Stimulated activated naive CD8-positive, alpha-beta T cell treated with anti-CD3 and anti-CD28 coated beads, Interleukin-15, amount 100 ng/mL, for 72 hours (primary cell): Measurements from ENCODE around the gene PDZK1IP1.
"Not testable (repeated sequence)": the region's sequence is repeated elsewhere in the genome, so short reads cannot be mapped to it uniquely, and the experiment has no call there.

Source experiments
- ATAC-seq: fragments of 150-1000 bp; cut with Tn5 transposase; 2 replicates; pipeline ENCODE4 v1.10.0; 2021; ENCODE audit warnings: mild to moderate bottlenecking, moderate library complexity
- DNase-seq, 2 donors: peaks; one replicate each; pipeline ENCODE4 v3.0.0; 2021 to 2022
- H3K27ac Mint-ChIP-seq, 2 donors: one replicate each; pipeline ENCODE4 v1.8.0; 2022; ENCODE audit warnings: mild to moderate bottlenecking in 2 of 2, mixed read lengths in 2 of 2, moderate library complexity in 2 of 2
- H3K27me3 Mint-ChIP-seq: one replicate; pipeline ENCODE4 v1.8.0; 2022; ENCODE audit warnings: mixed read lengths
- H3K4me1 Mint-ChIP-seq: one replicate; pipeline ENCODE4 v1.8.0; 2022; ENCODE audit warnings: mild to moderate bottlenecking, mixed read lengths
- H3K4me3 Mint-ChIP-seq, 2 donors: one replicate each; pipeline ENCODE4 v1.8.0; 2022; ENCODE audit warnings: mild to moderate bottlenecking in 2 of 2, mixed read lengths in 2 of 2, moderate library complexity in 1 of 2
- H3K9me3 Mint-ChIP-seq, 2 donors: one replicate each; pipeline ENCODE4 v1.8.0; 2022; ENCODE audit warnings: mixed read lengths in 2 of 2

PDZK1IP1 gene

DNA sequence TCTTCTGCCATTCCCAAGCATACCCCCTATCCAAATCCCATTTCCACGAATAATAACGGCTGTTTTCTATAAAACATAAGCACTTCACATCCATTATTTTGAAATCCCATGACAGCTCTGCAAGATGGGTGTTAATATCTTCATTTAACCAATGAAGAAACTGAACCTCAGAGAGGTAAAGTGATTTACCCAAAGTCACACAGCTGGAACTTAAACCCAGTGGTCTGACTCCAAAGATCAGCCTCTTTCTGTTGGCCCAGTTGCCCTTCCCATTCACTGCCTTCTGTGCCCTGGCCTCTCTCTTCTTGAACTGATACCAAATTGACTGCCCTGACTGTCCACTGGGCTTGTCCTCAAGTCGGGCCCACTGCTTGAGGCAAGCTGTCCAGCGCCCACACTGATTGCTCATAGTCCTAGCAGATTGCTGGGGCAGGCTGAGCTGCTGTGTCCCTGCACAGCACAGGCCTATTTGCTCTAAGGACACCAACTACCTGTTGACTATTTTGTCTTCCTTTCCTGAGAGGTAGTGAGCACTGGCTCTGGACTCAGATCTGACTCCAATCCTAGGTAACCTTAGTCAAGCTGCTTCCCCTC is 22.9 kb upstream of the PDZK1IP1 start:
- Mint-ChIP-seq H3K27me3 (peaks cover 8% of the 10 kb centered on the region), H3K9me3 (no peaks in the 10 kb centered on the region), H3K27ac (no peak overlapping the region), H3K4me3 (no peak overlapping the region), H3K4me1 (no peaks in the 10 kb centered on the region)
- ATAC-seq (no peak), DNase-seq (no peak)

DNA sequence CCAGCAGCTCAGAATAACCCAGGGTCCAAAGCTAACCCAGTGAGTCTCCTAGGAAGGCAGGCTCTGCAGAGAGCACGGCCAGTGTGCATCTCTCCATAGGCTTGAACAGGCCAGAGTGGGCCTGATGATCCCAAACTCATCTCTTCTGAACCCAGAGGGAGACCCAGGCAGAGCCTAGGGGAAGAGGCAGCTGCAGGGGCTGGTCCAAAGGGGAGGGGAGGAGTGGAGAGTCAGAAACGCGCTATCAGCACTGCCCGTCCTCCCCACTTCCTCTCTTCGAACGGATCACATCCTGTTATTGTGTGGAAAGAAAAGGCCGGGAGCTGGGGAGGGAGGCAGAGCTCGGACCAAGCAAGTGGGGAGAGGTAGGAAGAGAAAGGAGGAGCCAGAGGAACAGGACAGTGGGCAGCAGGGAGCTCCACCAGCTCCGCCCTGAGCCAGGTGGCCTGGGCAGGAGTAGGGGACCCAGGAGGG is 22.0 kb upstream of the PDZK1IP1 start:
- peak overlapping the region; percentile 28 to 77 for H3K27ac Mint-ChIP-seq
- no peaks in the 10 kb centered on the region for H3K4me1 Mint-ChIP-seq
- DNase-seq (no peak), ATAC-seq (no peak)
- no peaks in the 10 kb centered on the region for H3K9me3 Mint-ChIP-seq
- H3K4me3 Mint-ChIP-seq = no peak overlapping the region
- peaks cover 8% of the 10 kb centered on the region for H3K27me3 Mint-ChIP-seq

DNA sequence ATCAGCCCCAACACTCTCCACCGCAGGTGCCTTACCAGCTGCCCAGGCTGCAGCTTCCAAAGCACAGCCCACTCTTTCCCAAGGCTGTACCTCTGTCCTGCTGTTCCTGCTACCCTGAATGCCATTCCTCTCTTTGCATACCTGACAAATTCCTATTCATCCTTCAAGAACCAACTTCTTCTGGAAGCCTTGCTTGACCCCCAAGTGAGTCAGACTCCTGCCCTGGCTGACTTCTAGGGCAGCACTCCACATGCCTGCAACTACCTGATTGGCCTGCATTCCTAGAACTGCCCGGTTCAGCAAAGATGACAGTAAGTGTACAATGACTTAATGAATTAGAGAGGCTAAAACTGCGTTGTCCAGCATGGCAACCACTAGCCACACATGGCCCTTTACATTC is 20.8 kb upstream of the PDZK1IP1 start:
- Mint-ChIP-seq H3K4me3 (no peak overlapping the region), H3K4me1 (no peaks in the 10 kb centered on the region), H3K9me3 (no peaks in the 10 kb centered on the region), H3K27ac (no peak overlapping the region), H3K27me3 (peaks cover 12% of the 10 kb centered on the region)
- DNase-seq (no peak), ATAC-seq (no peak)

DNA sequence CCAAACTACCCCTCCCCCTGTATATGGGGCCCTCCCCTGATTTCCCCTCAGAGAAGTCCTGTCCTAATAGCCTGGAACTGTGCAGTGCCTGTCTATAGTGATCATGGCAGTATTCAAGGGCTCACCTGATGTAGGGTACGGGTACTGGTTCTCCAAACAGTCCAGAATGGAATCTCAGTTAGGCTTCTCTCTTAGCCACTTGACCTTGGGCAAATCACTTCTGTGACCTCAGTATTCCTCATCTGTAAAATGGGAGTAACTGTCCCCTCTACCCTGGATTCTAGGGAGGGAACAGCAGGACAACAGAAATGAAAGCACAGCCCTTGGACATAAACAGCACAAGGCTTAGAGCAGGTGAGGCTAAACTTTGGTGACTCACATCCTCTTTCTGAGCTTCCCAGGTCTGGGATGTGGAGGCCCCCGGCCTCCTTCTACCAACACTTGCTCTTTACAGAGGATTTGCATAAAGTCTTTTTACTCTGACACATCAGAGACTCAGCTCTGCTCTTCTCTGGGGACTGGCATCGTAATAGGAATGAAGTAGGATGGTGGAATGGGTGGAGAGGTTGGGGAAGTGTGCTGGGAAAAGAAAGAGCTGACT is 20.0 kb upstream of the PDZK1IP1 start:
- Mint-ChIP-seq H3K9me3 (no peaks in the 10 kb centered on the region), H3K4me3 (no peak overlapping the region), H3K27me3 (peaks cover 16% of the 10 kb centered on the region), H3K27ac (no peak overlapping the region), H3K4me1 (no peaks in the 10 kb centered on the region)
- ATAC-seq = no peak
- DNase-seq = no peak

GRCh38 chr1:47209091-47209490 is 19.3 kb upstream of the PDZK1IP1 start:
- DNase-seq (no peak), ATAC-seq (no peak)
- Mint-ChIP-seq H3K27ac (no peak overlapping the region), H3K27me3 (peaks cover 23% of the 10 kb centered on the region), H3K4me3 (no peak overlapping the region), H3K9me3 (no peaks in the 10 kb centered on the region), H3K4me1 (no peaks in the 10 kb centered on the region)

- Mint-ChIP-seq H3K27ac (no peak overlapping the region), H3K9me3 (no peaks in the 10 kb centered on the region), H3K4me1 (no peaks in the 10 kb centered on the region), H3K4me3 (no peak overlapping the region), H3K27me3 (peaks cover 29% of the 10 kb centered on the region)
- ATAC-seq (no peak), DNase-seq (no peak)
Measured at GRCh38 chr1:47208374-47208850, 18.6 kb upstream of the PDZK1IP1 start.

GRCh38 chr1:47207803-47208373 is 18.1 kb upstream of the PDZK1IP1 start:
- DNase-seq = no peak
- H3K27ac Mint-ChIP-seq = no peak overlapping the region
- H3K4me3 Mint-ChIP-seq = no peak overlapping the region
- H3K4me1 Mint-ChIP-seq = no peaks in the 10 kb centered on the region
- H3K9me3 Mint-ChIP-seq = no peaks in the 10 kb centered on the region
- peak; percentile 73 for ATAC-seq
- H3K27me3 Mint-ChIP-seq = peaks cover 34% of the 10 kb centered on the region

GRCh38 chr1:47205918-47206317 is 16.1 kb upstream of the PDZK1IP1 start:
- no peak for ATAC-seq
- no peak overlapping the region for H3K27ac Mint-ChIP-seq
- no peak for DNase-seq
- no peak overlapping the region for H3K4me3 Mint-ChIP-seq
- no peaks in the 10 kb centered on the region for H3K9me3 Mint-ChIP-seq
- peaks cover 34% of the 10 kb centered on the region for H3K27me3 Mint-ChIP-seq
- H3K4me1 Mint-ChIP-seq = no peaks in the 10 kb centered on the region

GRCh38 chr1:47203504-47203903 is 13.7 kb upstream of the PDZK1IP1 start:
- peaks cover 44% of the 10 kb centered on the region for H3K27me3 Mint-ChIP-seq
- not testable (repeated sequence) for ATAC-seq, H3K4me1 Mint-ChIP-seq, H3K4me3 Mint-ChIP-seq, H3K27ac Mint-ChIP-seq, H3K9me3 Mint-ChIP-seq, DNase-seq

DNA sequence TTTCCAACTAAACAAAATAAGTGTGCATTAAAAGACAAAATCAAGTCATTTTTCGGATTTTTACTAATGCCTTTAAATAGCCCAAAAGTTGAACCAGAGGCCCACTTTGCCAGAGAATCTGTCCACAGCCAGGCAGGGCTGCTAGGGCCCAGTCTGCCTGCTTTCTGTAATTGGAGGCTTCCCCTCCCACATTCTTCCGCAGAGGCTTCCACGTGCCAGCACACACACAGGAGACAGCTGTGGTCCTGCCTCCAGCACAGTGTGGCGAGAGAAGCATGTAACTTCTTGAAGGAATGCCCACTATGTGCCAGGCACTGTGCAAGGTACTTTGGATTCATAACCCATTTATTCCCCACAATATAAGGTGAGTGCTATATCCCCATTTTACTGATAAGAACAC is 11.3 kb upstream of the PDZK1IP1 start:
- ATAC-seq = no peak
- H3K9me3 Mint-ChIP-seq = no peaks in the 10 kb centered on the region

DNA sequence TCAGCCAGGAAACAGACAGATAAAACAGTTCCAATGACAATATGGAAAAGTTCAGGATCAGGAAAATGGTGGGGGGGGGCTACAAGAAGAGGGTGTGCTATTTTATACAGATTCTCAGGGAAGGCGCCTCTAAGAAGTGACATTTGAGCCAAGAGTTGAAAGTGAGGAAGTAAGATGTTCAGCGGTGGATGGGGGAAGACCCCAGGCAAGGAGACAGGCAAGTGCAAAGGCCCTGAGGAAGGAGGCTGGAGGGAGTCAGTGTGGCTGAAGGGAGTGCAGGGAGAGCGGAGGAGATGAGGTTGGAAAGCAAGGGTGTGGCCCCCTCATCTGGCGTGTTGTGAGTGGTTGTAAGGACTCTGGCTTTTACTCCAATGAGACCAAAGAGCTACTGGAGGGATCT is 8.4 kb upstream of the PDZK1IP1 start:
- H3K9me3 Mint-ChIP-seq = no peaks in the 10 kb centered on the region
- H3K4me3 Mint-ChIP-seq = no peak overlapping the region
- ATAC-seq (no peak), DNase-seq (no peak)
- H3K4me1 Mint-ChIP-seq = no peaks in the 10 kb centered on the region
- peaks cover 37% of the 10 kb centered on the region for H3K27me3 Mint-ChIP-seq
- H3K27ac Mint-ChIP-seq = peak overlapping the region in 1 of 2 donors; percentile 6

More for the DNA sequence above, 11.3 kb upstream of the PDZK1IP1 start:
- Mint-ChIP-seq H3K4me3 (no peak overlapping the region), H3K4me1 (no peaks in the 10 kb centered on the region), H3K27ac (no peak overlapping the region), H3K27me3 (peaks cover 52% of the 10 kb centered on the region)
- DNase-seq = no peak

DNA sequence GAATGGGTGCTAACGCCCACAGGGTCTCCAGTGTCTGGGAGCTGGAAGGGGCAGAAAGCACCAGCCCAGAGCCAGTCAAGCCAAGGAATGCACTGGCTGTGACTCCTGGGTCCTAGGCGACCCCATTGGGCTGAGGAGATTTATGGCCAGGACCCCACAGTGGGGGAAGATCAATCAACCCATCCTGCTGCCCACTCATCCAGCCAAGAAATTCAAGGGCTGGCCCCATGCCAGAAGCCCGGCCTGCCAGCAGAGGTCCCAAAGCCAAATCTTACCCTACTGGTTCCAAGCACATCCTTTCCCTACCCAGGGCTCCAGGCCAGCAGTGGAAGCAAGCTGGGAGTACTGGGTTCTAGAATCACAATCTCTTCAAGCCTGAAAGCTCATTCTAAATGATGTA is 6.8 kb upstream of the PDZK1IP1 start:
- DNase-seq (no peak), ATAC-seq (no peak)
- no peaks in the 10 kb centered on the region for H3K9me3 Mint-ChIP-seq
- H3K27me3 Mint-ChIP-seq = peaks cover 50% of the 10 kb centered on the region
- peaks cover 6% of the 10 kb centered on the region for H3K4me1 Mint-ChIP-seq
- H3K27ac Mint-ChIP-seq = no peak overlapping the region
- no peak overlapping the region for H3K4me3 Mint-ChIP-seq

DNA sequence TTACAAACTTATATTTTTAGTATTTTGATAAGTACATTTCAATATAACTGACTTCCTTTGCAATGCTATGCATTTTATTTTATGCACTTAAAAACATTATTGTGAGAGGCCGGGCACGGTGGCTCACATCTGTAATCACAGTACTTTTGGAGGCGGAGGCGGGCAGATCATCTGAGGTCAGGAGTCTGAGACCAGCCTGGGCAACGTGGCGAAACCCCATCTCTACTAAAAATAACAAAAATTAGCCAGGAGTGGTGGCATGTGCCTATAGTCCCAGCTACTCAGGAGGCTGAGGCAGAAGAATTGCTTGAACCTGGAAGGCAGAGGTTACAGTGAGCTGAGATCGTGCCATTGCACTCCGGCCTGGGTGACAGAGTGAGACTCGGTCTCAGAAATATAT is 6.1 kb upstream of the PDZK1IP1 start:
- not testable (repeated sequence) for DNase-seq, ATAC-seq, H3K4me1 Mint-ChIP-seq, H3K9me3 Mint-ChIP-seq, H3K4me3 Mint-ChIP-seq, H3K27ac Mint-ChIP-seq
- H3K27me3 Mint-ChIP-seq = peaks cover 51% of the 10 kb centered on the region

- peaks cover 41% of the 10 kb centered on the region for H3K27me3 Mint-ChIP-seq
- ATAC-seq = no peak
- no peaks in the 10 kb centered on the region for H3K9me3 Mint-ChIP-seq
- peak overlapping the region in 1 of 2 donors; percentile 15 for H3K27ac Mint-ChIP-seq
- DNase-seq = no peak
- no peak overlapping the region for H3K4me3 Mint-ChIP-seq
- peaks cover 6% of the 10 kb centered on the region for H3K4me1 Mint-ChIP-seq
Measured at GRCh38 chr1:47194311-47194710, 4.5 kb upstream of the PDZK1IP1 start.

DNA sequence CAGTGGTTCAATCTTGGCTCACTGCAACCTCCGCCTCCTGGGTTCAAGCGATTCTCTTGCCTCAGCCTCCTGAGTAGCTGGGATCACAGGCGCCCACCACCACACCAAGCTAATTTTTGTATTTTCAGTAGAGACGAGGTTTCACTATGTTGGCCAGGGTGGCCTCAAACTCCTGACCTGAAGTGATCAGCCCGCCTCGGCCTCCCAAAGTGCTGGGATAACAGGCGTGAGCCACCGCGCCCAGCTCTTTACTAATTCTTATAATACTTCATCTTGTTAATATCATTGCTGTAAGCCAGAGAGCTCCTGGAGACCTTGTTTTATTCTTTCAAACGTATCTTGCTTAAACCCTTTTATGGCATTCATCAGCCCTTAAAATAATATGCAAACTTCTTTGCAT is 3.7 kb upstream of the PDZK1IP1 start:
- peaks cover 33% of the 10 kb centered on the region for H3K27me3 Mint-ChIP-seq
- not testable (repeated sequence) for ATAC-seq, DNase-seq, H3K27ac Mint-ChIP-seq, H3K4me1 Mint-ChIP-seq, H3K9me3 Mint-ChIP-seq, H3K4me3 Mint-ChIP-seq
